A673 (cell line): ENCODE results near the gene LARGE1.

Experiments used
- EZH2 ChIP-seq: fragments of 200-600 bp; sonication (generic); IDR thresholded peaks from 2 replicates; pipeline ENCODE4 v1.6.1; 2017; ENCODE audit warnings: borderline replicate concordance, low read depth, mild to moderate bottlenecking, mixed read lengths, antibody characterized with exemption, low read length; ENCODE audit not compliant: poor library complexity, severe bottlenecking
- TF ChIP-seq, protein P1 (sequence below): fragments of 300-800, 200-600 bp; sonication (generic); conservative IDR thresholded peaks from 2 replicates; pipeline ENCODE4 v1.5.1; 2017; ENCODE audit warnings: low read depth, mild to moderate bottlenecking, antibody characterized with exemption, low read length, moderate library complexity, mixed read lengths

DNA sequence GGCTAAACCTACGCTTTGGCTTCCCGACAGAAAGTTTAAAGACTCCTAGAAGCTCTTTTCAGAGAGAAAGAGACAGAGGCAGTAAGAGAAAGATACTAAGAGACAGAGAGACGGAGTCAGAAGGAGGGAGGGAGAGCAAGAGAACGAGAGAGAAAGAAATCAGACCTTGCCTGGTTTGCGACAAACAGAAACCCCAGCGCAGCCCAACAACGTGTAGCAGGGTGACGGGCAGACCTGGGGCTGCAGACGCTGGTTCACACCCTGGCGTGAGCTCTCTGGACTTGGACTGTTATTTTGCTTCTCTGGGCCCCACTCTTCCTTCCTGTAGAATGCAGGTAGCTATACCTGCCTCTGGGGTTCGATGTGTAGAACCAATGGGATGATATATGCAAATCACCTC lies 617.7 kb downstream of the LARGE1 start:
- TF ChIP-seq, protein P1, sequence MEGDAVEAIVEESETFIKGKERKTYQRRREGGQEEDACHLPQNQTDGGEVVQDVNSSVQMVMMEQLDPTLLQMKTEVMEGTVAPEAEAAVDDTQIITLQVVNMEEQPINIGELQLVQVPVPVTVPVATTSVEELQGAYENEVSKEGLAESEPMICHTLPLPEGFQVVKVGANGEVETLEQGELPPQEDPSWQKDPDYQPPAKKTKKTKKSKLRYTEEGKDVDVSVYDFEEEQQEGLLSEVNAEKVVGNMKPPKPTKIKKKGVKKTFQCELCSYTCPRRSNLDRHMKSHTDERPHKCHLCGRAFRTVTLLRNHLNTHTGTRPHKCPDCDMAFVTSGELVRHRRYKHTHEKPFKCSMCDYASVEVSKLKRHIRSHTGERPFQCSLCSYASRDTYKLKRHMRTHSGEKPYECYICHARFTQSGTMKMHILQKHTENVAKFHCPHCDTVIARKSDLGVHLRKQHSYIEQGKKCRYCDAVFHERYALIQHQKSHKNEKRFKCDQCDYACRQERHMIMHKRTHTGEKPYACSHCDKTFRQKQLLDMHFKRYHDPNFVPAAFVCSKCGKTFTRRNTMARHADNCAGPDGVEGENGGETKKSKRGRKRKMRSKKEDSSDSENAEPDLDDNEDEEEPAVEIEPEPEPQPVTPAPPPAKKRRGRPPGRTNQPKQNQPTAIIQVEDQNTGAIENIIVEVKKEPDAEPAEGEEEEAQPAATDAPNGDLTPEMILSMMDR = no peak
- TF ChIP-seq EZH2 = no peak
